ENCODE results near the gene TSPAN31.

TSPAN31 gene

GRCh38 chr12:57731411-57732080 lies 13.3 kb upstream of the TSPAN31 start:
- no peak for TF ChIP-seq CTCF (IDR thresholded peaks at IDR 0.05; ENCODE audit: extremely low read depth, insufficient read depth, missing control alignments)
- in situ Hi-C loops (cut with MboI; ENCODE audit: low pct_unique_long_range_greater_than_20kb, low sequenced_read_pairs, unreplicated experiment), result no loop called here
- DNase-seq (ENCODE audit: low spot score), result no peak

GRCh38 chr12:57732270-57732669 lies 12.6 kb upstream of the TSPAN31 start:
- DNase-seq (ENCODE audit: low spot score), result no peak
- in situ Hi-C loops (cut with MboI; ENCODE audit: low pct_unique_long_range_greater_than_20kb, low sequenced_read_pairs, unreplicated experiment), result no loop called here
- no peak for TF ChIP-seq CTCF (IDR thresholded peaks at IDR 0.05; ENCODE audit: extremely low read depth, insufficient read depth, missing control alignments)

- no peak for TF ChIP-seq CTCF (IDR thresholded peaks at IDR 0.05; ENCODE audit: extremely low read depth, insufficient read depth, missing control alignments)
- no peak for DNase-seq (ENCODE audit: low spot score)
- in situ Hi-C loops (cut with MboI; ENCODE audit: low pct_unique_long_range_greater_than_20kb, low sequenced_read_pairs, unreplicated experiment), result no loop called here
These were observed 11.9 kb upstream of the TSPAN31 start for GRCh38 chr12:57732726-57733593.

- no peak for TF ChIP-seq CTCF (IDR thresholded peaks at IDR 0.05; ENCODE audit: extremely low read depth, insufficient read depth, missing control alignments)
- in situ Hi-C loops (cut with MboI; ENCODE audit: low pct_unique_long_range_greater_than_20kb, low sequenced_read_pairs, unreplicated experiment), result no loop called here
- DNase-seq (ENCODE audit: low spot score), result no peak
These were observed 10.9 kb upstream of the TSPAN31 start for GRCh38 chr12:57733928-57734327.

- no peak for TF ChIP-seq CTCF (IDR thresholded peaks at IDR 0.05; ENCODE audit: extremely low read depth, insufficient read depth, missing control alignments)
- no peak for DNase-seq (ENCODE audit: low spot score)
- in situ Hi-C loops (cut with MboI; ENCODE audit: low pct_unique_long_range_greater_than_20kb, low sequenced_read_pairs, unreplicated experiment), result no loop called here
These were observed 10.2 kb upstream of the TSPAN31 start for GRCh38 chr12:57734591-57734990.

GRCh38 chr12:57735198-57735855 lies 9.5 kb upstream of the TSPAN31 start:
- no peak for TF ChIP-seq CTCF (IDR thresholded peaks at IDR 0.05; ENCODE audit: extremely low read depth, insufficient read depth, missing control alignments)
- in situ Hi-C loops (cut with MboI; ENCODE audit: low pct_unique_long_range_greater_than_20kb, low sequenced_read_pairs, unreplicated experiment), result no loop called here
- no peak for DNase-seq (ENCODE audit: low spot score)
